ENCODE data around the gene TET1. TPM values are rescaled to one million over a fixed set of nuclear protein-coding genes. Genes with fewer than 3 reads are reported as not detected.

The TET1 gene
- total and polyA plus RNA-seq, 9 of the 15 experiments (the other 6 are each of a cell fraction or from before 2014, with no cell fraction given): 2.6 to 21.3 (median 11.6) TPM

DNA sequence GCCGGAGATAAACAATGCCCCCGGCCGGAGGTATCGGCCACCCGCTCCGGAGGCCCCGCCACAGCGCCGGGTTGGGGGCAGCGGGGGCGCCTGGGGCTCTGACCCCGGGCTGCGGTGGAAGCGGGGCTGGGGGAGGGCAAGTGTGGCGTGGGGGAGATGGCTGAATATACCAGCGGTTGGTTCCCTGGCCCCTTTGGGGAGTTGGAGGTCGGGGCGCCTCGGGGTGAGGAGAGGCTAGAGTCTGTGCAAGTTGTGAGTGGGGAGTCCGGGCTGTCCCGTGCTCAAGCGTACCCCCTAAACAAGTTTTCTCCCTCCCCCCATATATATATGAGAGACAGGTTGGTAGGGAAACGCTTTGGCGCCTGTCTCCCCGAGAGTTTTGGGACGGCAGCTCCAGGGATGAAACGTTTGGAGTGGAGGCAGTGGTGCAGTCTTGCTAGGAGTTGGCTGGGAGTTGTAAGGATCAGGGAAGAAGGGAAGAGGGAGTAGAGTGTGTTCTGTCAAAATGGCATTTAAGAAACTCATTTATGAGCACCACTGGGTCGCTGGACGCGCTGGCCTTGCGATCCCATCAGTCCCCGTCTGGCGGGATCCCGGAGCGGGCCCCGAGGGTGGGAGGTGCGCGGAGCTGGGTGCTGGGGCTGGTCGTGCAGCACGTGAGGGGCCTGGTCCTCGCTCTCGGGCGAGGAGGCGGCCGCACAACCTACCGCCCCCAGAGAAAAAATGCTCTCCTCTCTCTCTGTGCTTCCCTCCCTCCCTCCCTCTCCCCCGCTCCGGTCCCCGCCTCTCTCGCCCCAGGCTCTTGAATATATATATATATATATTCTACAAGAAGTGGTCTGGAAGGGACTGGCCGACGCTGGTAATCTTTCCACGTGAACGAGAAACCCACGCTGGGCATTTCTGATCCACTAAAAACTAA, 1.1 kb downstream of the TET1 start (continued):
- TF ChIP-seq, protein P1, sequence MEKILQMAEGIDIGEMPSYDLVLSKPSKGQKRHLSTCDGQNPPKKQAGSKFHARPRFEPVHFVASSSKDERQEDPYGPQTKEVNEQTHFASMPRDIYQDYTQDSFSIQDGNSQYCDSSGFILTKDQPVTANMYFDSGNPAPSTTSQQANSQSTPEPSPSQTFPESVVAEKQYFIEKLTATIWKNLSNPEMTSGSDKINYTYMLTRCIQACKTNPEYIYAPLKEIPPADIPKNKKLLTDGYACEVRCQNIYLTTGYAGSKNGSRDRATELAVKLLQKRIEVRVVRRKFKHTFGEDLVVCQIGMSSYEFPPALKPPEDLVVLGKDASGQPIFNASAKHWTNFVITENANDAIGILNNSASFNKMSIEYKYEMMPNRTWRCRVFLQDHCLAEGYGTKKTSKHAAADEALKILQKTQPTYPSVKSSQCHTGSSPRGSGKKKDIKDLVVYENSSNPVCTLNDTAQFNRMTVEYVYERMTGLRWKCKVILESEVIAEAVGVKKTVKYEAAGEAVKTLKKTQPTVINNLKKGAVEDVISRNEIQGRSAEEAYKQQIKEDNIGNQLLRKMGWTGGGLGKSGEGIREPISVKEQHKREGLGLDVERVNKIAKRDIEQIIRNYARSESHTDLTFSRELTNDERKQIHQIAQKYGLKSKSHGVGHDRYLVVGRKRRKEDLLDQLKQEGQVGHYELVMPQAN (IDR thresholded peaks at IDR 0.05; ENCODE audit: borderline replicate concordance): peak; percentile 44; the same call in 1 of the 2 replicates
- TF ChIP-seq, protein P2, sequence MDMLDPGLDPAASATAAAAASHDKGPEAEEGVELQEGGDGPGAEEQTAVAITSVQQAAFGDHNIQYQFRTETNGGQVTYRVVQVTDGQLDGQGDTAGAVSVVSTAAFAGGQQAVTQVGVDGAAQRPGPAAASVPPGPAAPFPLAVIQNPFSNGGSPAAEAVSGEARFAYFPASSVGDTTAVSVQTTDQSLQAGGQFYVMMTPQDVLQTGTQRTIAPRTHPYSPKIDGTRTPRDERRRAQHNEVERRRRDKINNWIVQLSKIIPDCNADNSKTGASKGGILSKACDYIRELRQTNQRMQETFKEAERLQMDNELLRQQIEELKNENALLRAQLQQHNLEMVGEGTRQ (CRISPR knock-in tag; IDR thresholded peaks at IDR 0.05): peak; percentile 81
- TF ChIP-seq RBM25 (IDR thresholded peaks at IDR 0.05; ENCODE audit: low read depth, low read length, severe bottlenecking) (no peak), JUND (IDR thresholded peaks at IDR 0.05; ENCODE audit: borderline replicate concordance, low read depth, low read length) (no peak), JUND (tag; IDR thresholded peaks at IDR 0.05; ENCODE audit: borderline replicate concordance, low read depth, low read length) (no peak), TEAD2 (tag; IDR thresholded peaks at IDR 0.05) (no peak), MYC (IDR thresholded peaks at IDR 0.05; ENCODE audit: low read depth, low read length) (peak; percentile 29), MYC (CRISPR knock-in tag; IDR thresholded peaks at IDR 0.05; ENCODE audit: borderline replicate concordance, low read depth) (no peak), DIDO1 (tag; IDR thresholded peaks at IDR 0.05; ENCODE audit: low read depth) (no peak), ARID3A (IDR thresholded peaks at IDR 0.05; ENCODE audit: borderline replicate concordance, low read depth, low read length) (no peak), MEF2A (IDR thresholded peaks at IDR 0.05; ENCODE audit: control insufficient read depth, low read depth, low read length) (no peak), SMARCE1 (IDR thresholded peaks at IDR 0.05) (0 out of 2 replicates have a peak, but pooled peaks have one; percentile 12), ZNF146 (CRISPR knock-in tag; IDR thresholded peaks at IDR 0.05; ENCODE audit: unreplicated experiment) (no peak), CC2D1A (IDR thresholded peaks at IDR 0.05) (0 out of 2 replicates have a peak, but pooled peaks have one; percentile 20), POLR2AphosphoS5 (IDR thresholded peaks at IDR 0.05; ENCODE audit: control insufficient read depth, insufficient read depth, low read depth, low read length) (peak; percentile 48), NONO (IDR thresholded peaks at IDR 0.05; ENCODE audit: low read depth in 2 of 2, low read length in 1 of 2) (no peak)
- TF ChIP-seq, protein P3, sequence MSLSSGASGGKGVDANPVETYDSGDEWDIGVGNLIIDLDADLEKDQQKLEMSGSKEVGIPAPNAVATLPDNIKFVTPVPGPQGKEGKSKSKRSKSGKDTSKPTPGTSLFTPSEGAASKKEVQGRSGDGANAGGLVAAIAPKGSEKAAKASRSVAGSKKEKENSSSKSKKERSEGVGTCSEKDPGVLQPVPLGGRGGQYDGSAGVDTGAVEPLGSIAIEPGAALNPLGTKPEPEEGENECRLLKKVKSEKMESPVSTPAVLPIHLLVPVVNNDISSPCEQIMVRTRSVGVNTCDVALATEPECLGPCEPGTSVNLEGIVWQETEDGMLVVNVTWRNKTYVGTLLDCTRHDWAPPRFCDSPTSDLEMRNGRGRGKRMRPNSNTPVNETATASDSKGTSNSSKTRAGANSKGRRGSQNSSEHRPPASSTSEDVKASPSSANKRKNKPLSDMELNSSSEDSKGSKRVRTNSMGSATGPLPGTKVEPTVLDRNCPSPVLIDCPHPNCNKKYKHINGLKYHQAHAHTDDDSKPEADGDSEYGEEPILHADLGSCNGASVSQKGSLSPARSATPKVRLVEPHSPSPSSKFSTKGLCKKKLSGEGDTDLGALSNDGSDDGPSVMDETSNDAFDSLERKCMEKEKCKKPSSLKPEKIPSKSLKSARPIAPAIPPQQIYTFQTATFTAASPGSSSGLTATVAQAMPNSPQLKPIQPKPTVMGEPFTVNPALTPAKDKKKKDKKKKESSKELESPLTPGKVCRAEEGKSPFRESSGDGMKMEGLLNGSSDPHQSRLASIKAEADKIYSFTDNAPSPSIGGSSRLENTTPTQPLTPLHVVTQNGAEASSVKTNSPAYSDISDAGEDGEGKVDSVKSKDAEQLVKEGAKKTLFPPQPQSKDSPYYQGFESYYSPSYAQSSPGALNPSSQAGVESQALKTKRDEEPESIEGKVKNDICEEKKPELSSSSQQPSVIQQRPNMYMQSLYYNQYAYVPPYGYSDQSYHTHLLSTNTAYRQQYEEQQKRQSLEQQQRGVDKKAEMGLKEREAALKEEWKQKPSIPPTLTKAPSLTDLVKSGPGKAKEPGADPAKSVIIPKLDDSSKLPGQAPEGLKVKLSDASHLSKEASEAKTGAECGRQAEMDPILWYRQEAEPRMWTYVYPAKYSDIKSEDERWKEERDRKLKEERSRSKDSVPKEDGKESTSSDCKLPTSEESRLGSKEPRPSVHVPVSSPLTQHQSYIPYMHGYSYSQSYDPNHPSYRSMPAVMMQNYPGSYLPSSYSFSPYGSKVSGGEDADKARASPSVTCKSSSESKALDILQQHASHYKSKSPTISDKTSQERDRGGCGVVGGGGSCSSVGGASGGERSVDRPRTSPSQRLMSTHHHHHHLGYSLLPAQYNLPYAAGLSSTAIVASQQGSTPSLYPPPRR (CRISPR knock-in tag; IDR thresholded peaks at IDR 0.05; ENCODE audit: borderline replicate concordance): no peak

Data from K562 (cell line).